Prostate gland (tissue), 2 donors: Measurements from ENCODE around the gene C16orf74.

Source experiments
- POLR2A ChIP-seq: fragments of 450-650 bp; IDR thresholded peaks from one replicate; pipeline ENCODE4 v1.6.1; 2016; ENCODE audit warnings: antibody characterized with exemption, mild to moderate bottlenecking
- TF ChIP-seq, protein P1 (sequence below), 4 experiments: fragments of 200-600 bp in 2 of 4; fragments of 450-650 bp in 2 of 4; sonication (generic) in 2 of 4; IDR thresholded peaks; 1 replicate in 3 of 4; 2 replicates in 1 of 4; pipeline ENCODE4 v1.5.1; 2016 to 2019; ENCODE audit warnings: antibody characterized with exemption in 4 of 4, mild to moderate bottlenecking in 2 of 4, moderate library complexity in 2 of 4

DNA sequence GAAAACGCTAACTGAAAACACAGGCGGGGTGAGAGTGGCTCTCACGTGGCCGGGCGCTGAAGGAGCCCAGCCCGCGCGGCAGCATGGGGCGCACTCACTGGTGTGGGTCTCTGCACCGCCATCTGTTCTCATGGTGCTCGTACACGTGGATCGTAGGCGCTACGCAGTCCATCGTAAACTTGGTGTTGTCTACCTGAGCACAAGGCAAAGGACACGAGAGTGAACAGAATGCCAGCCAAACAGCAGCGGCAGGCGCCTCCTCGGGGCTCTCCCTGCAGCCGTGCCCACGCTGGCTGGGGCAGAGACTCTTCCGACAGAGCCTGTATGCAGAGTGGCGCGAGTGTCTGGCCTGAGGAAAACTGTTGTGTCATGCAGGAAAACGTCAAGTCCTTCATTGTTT is 29.4 kb upstream of the C16orf74 start:
- TF ChIP-seq, protein P1, sequence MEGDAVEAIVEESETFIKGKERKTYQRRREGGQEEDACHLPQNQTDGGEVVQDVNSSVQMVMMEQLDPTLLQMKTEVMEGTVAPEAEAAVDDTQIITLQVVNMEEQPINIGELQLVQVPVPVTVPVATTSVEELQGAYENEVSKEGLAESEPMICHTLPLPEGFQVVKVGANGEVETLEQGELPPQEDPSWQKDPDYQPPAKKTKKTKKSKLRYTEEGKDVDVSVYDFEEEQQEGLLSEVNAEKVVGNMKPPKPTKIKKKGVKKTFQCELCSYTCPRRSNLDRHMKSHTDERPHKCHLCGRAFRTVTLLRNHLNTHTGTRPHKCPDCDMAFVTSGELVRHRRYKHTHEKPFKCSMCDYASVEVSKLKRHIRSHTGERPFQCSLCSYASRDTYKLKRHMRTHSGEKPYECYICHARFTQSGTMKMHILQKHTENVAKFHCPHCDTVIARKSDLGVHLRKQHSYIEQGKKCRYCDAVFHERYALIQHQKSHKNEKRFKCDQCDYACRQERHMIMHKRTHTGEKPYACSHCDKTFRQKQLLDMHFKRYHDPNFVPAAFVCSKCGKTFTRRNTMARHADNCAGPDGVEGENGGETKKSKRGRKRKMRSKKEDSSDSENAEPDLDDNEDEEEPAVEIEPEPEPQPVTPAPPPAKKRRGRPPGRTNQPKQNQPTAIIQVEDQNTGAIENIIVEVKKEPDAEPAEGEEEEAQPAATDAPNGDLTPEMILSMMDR (IDR thresholded peaks at IDR 0.05) = no peak
- no peak for TF ChIP-seq POLR2A
